A673 (cell line): ENCODE measurements around the gene ZFHX2. TPM values are rescaled to one million over a fixed set of nuclear protein-coding genes. Genes with fewer than 3 reads are reported as not detected.

Experiments
- BruUV-seq: library from RNA; stranded (reverse); fragments of 400-500 nt; replicated peaks from 2 replicates; lab custom pipeline; 2021; lab: Mats Ljungman, UMichigan
- CTCF ChIA-PET: fragments of 300-600 bp; sonication (Branson Sonifier 250); formaldehyde crosslinking; loops from one replicate; lab custom pipeline; 2022; ENCODE audit warnings: antibody characterized with exemption; lab: Charles Lee
- POLR2A ChIA-PET: fragments of 300-600 bp; sonication (Branson Sonifier 250); formaldehyde crosslinking; loops from one replicate; lab custom pipeline; 2022; ENCODE audit warnings: antibody characterized with exemption; ENCODE audit not compliant: low non-redundant PET; lab: Charles Lee
- DNase-seq: peaks from one replicate; pipeline ENCODE4 v3.0.0-alpha.2; 2015; ENCODE audit warnings: low spot score
- H3K27ac ChIP-seq: fragments of 200-600 bp; sonication (generic); 2 replicates; pipeline ENCODE4 v1.5.1; 2016; ENCODE audit warnings: mixed run types, low read depth, mild to moderate bottlenecking, mixed read lengths, antibody characterized with exemption, low read length; ENCODE audit not compliant: poor library complexity, severe bottlenecking
- H3K27me3 ChIP-seq: fragments of 200-600 bp; sonication (generic); replicated peaks from 2 replicates; pipeline ENCODE4 v1.6.1; 2017; ENCODE audit warnings: mixed run types, low read depth, mild to moderate bottlenecking, mixed read lengths, antibody characterized with exemption, low read length; ENCODE audit not compliant: insufficient read depth, poor library complexity
- H3K36me3 ChIP-seq: fragments of 200-600 bp; sonication (generic); 2 replicates; pipeline ENCODE4 v1.6.1; 2016; ENCODE audit warnings: mixed run types, mild to moderate bottlenecking, mixed read lengths, antibody characterized with exemption, low read length; ENCODE audit not compliant: insufficient read depth, poor library complexity, severe bottlenecking
- H3K4me1 ChIP-seq: fragments of 200-600 bp; sonication (generic); 2 replicates; pipeline ENCODE4 v1.6.1; 2017; ENCODE audit warnings: mixed run types, mild to moderate bottlenecking, mixed read lengths, antibody characterized with exemption, low read length; ENCODE audit not compliant: insufficient read depth, poor library complexity, severe bottlenecking
- H3K4me3 ChIP-seq: fragments of 200-600 bp; sonication (generic); 2 replicates; pipeline ENCODE4 v1.5.1; 2016; ENCODE audit warnings: low read depth, mixed run types, mild to moderate bottlenecking, mixed read lengths, low read length; ENCODE audit not compliant: poor library complexity, severe bottlenecking
- H3K9me3 ChIP-seq: fragments of 200-600 bp; sonication (generic); 2 replicates; pipeline ENCODE4 v1.6.1; 2016; ENCODE audit warnings: mixed run types, low read depth, mild to moderate bottlenecking, mixed read lengths, antibody characterized with exemption, low read length; ENCODE audit not compliant: poor library complexity, severe bottlenecking
- EZH2 ChIP-seq: fragments of 200-600 bp; sonication (generic); IDR thresholded peaks from 2 replicates; pipeline ENCODE4 v1.6.1; 2017; ENCODE audit warnings: borderline replicate concordance, low read depth, mild to moderate bottlenecking, mixed read lengths, antibody characterized with exemption, low read length; ENCODE audit not compliant: poor library complexity, severe bottlenecking
- intact Hi-C: fragments of 100-400 bp; cut with micrococcal nuclease; formaldehyde crosslinking; loops from one replicate; pipeline ENCODE4 v1.10.0; 2022; ENCODE audit not compliant: unreplicated experiment
- total RNA-seq: library from RNA; stranded (reverse); gene quantifications from 2 replicates; pipeline ENCODE4 v1.2.3, GENCODE V29; 2021
- TF ChIP-seq, protein P1 (sequence below): fragments of 300-800, 200-600 bp; sonication (generic); conservative IDR thresholded peaks from 2 replicates; pipeline ENCODE4 v1.5.1; 2017; ENCODE audit warnings: low read depth, mild to moderate bottlenecking, antibody characterized with exemption, low read length, moderate library complexity, mixed read lengths

The ZFHX2 gene
- total RNA-seq, 1 experiment from 2014 or later = 4.8 TPM

DNA sequence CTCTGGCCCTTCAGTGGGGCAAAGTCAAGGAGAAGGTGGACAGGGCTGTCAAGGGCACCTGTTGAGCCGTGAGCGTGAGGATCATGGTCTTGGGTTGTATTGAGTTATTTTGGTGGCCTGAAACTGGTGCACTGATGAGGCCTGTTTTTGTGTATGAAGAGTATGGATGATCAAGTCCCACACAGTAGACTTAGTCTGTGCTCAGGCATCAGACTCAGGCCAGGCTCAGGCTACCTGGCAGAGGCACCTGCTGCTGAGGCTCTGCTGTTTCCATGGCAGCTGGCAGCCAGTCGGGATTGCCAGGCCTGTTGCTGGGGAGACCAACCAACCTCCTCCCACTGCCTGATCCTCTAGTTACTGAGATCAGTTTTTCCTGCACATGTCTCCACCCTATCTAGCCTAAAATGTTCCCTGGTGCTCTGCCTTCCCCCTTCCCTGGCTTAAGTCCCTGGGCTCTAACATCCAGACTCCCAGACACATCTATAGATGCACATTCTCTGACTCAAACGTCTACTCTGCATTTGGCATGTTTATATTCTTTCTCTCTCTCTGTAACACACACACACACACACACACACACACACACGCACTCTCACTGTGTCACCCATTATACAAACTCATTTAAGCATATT, 21.9 kb upstream of the ZFHX2 start:
- no peak for DNase-seq
- no peaks in the 10 kb centered on the region for H3K9me3 ChIP-seq
- intact Hi-C loops = no loop called here
- H3K4me3 ChIP-seq = no peak overlapping the region
- BruUV-seq = no TSS peak
- no peaks in the 10 kb centered on the region for H3K36me3 ChIP-seq
- H3K27ac ChIP-seq = no peak overlapping the region
- peaks cover 39% of the 10 kb centered on the region for H3K27me3 ChIP-seq
- POLR2A ChIA-PET = no interaction called here
- peaks cover 9% of the 10 kb centered on the region for H3K4me1 ChIP-seq
- TF ChIP-seq, protein P1, sequence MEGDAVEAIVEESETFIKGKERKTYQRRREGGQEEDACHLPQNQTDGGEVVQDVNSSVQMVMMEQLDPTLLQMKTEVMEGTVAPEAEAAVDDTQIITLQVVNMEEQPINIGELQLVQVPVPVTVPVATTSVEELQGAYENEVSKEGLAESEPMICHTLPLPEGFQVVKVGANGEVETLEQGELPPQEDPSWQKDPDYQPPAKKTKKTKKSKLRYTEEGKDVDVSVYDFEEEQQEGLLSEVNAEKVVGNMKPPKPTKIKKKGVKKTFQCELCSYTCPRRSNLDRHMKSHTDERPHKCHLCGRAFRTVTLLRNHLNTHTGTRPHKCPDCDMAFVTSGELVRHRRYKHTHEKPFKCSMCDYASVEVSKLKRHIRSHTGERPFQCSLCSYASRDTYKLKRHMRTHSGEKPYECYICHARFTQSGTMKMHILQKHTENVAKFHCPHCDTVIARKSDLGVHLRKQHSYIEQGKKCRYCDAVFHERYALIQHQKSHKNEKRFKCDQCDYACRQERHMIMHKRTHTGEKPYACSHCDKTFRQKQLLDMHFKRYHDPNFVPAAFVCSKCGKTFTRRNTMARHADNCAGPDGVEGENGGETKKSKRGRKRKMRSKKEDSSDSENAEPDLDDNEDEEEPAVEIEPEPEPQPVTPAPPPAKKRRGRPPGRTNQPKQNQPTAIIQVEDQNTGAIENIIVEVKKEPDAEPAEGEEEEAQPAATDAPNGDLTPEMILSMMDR = no peak
- no peak for TF ChIP-seq EZH2
- CTCF ChIA-PET = no interaction called here

DNA sequence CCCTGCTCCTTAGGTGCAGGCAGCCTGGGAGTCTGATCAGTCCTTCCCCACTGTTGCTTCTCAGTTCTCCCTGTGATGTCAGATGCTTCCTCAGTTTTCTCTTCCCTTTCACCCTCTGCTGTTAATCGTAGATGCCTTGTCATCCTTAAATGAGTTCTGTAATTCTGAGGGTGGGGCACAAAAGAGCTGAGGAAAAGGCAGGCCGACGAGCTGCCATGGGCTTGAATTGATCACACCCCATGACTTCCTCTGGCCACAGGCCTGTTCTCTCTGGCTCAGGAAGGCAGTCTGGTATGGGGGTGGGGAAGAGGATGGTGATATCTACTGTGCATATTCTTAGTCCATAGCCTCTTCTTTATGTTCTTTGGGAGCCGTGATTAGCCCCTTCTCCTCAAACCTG, 21.3 kb upstream of the ZFHX2 start:
- no peak for DNase-seq
- Histone ChIP-seq H3K27me3 (peaks cover 32% of the 10 kb centered on the region), H3K27ac (no peak overlapping the region), H3K4me1 (peaks cover 16% of the 10 kb centered on the region), H3K36me3 (no peaks in the 10 kb centered on the region), H3K4me3 (no peak overlapping the region), H3K9me3 (no peaks in the 10 kb centered on the region)
- intact Hi-C loops = no loop called here
- POLR2A ChIA-PET = no interaction called here
- CTCF ChIA-PET = interaction anchor here (0.6 kb wide), 2 partner anchors 93 to 385 kb away, joined by 3 read pairs; no protein-coding TSS in a partner anchor
- no TSS peak for BruUV-seq
- TF ChIP-seq, protein P1 = no peak
- no peak for TF ChIP-seq EZH2

DNA sequence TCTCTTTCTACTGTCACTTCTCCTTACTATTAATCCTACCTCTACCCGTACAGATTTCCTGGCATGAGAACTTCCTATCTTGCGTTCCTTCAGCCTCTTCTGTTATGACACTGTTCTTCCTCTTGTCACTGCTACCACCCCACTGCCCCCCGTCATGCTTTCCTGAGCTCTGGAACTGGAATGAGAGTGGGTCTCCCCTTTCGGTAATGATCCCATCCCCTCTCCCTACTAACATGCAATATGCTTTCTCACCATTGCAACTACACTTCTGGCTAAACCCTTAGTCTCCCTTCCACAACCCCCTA, 20.9 kb upstream of the ZFHX2 start:
- Histone ChIP-seq H3K9me3 (no peaks in the 10 kb centered on the region), H3K4me1 (peaks cover 15% of the 10 kb centered on the region), H3K27me3 (peaks cover 28% of the 10 kb centered on the region), H3K36me3 (no peaks in the 10 kb centered on the region), H3K27ac (no peak overlapping the region), H3K4me3 (no peak overlapping the region)
- TF ChIP-seq, protein P1 = no peak
- no peak for TF ChIP-seq EZH2
- no peak for DNase-seq
- ChIA-PET POLR2A (no interaction called here), CTCF (interaction anchor here (0.6 kb wide), 2 partner anchors 92 to 385 kb away, joined by 3 read pairs; no protein-coding TSS in a partner anchor)
- BruUV-seq = no TSS peak
- intact Hi-C loops = no loop called here
